ENCODE data around the gene BZW1. TPM values are rescaled to one million over a fixed set of nuclear protein-coding genes. Genes with fewer than 3 reads are reported as not detected.

The BZW1 gene
- total RNA-seq, 1 experiment from 2014 or later, result 454 TPM

- ATAC-seq (no peak), DNase-seq (ENCODE audit: low read depth, low spot score) (no peak)
- H3K4me2 ChIP-seq (ENCODE audit: low read length), result peak overlapping the region; percentile 41
- no peaks in the 10 kb centered on the region for H3K36me3 ChIP-seq (ENCODE audit: control insufficient read depth in 1 of 2, insufficient read depth in 2 of 2, low read length in 2 of 2)
- CTCF ChIA-PET, result no interaction called here
- peaks cover 9 to 43% of the 10 kb centered on the region in 2 experiments for H3K4me1 ChIP-seq (ENCODE audit: control insufficient read depth in 1 of 2, insufficient read depth in 2 of 2, low read length in 2 of 2)
- no peaks in the 10 kb centered on the region for H3K9me3 ChIP-seq (ENCODE audit: control insufficient read depth in 1 of 2, insufficient read depth in 1 of 2, low read depth in 1 of 2, low read length in 2 of 2)
- POLR2A ChIA-PET, result no interaction called here
- no TSS peak for BruUV-seq (replicated peaks)
- H3K4me3 ChIP-seq (replicated peaks in 1 of 2; ENCODE audit: low read depth in 1 of 2, low read length in 2 of 2), result no peak overlapping the region
- peak overlapping the region; percentile 45 for H2AFZ ChIP-seq (ENCODE audit: low read depth, low read length, poor library complexity, severe bottlenecking)
- no peaks in the 10 kb centered on the region for H4K20me1 ChIP-seq (ENCODE audit: insufficient read depth)
- no peaks in the 10 kb centered on the region for H3K27me3 ChIP-seq (ENCODE audit: insufficient read depth, low read length)
- H3K79me2 ChIP-seq (ENCODE audit: insufficient read depth, low read length), result no peaks in the 10 kb centered on the region
- intact Hi-C loops (cut with micrococcal nuclease), result no loop called here
- RAD21 ChIA-PET (ENCODE audit: low non-redundant PET in 1 of 2, low total read pairs in 2 of 2, uncharacterized antibody in 2 of 2, unreplicated experiment in 2 of 2), result no interaction called here
- H3K9me2 ChIP-seq (ENCODE audit: insufficient read depth), result no peaks in the 10 kb centered on the region
- TF ChIP-seq RAD21 (IDR thresholded peaks at IDR 0.05; ENCODE audit: low read depth) (no peak), JUND (IDR thresholded peaks at IDR 0.05) (peak; percentile 24; the same call in 1 of the 2 replicates), POLR2AphosphoS5 (IDR thresholded peaks at IDR 0.05; ENCODE audit: low read depth, low read length) (no peak), CBX3 (IDR thresholded peaks at IDR 0.05; ENCODE audit: low read depth) (no peak)
- no peak overlapping the region for H3K27ac ChIP-seq (ENCODE audit: low read depth, low read length)
- no peak overlapping the region for H3K9ac ChIP-seq (ENCODE audit: low read length)
These were observed 30.1 kb upstream of the BZW1 start for GRCh38 chr2:200781616-200782015.

GRCh38 chr2:200782251-200782650 is 29.5 kb upstream of the BZW1 start:
- RAD21 ChIA-PET (ENCODE audit: low non-redundant PET in 1 of 2, low total read pairs in 2 of 2, uncharacterized antibody in 2 of 2, unreplicated experiment in 2 of 2), result no interaction called here
- DNase-seq (ENCODE audit: low read depth, low spot score), result no peak
- H3K4me3 ChIP-seq (replicated peaks in 1 of 2; ENCODE audit: low read depth in 1 of 2, low read length in 2 of 2), result no peak overlapping the region
- no peak overlapping the region for H3K9ac ChIP-seq (ENCODE audit: low read length)
- H3K79me2 ChIP-seq (ENCODE audit: insufficient read depth, low read length), result no peaks in the 10 kb centered on the region
- H3K4me2 ChIP-seq (ENCODE audit: low read length), result peak overlapping the region; percentile 41
- peaks cover 15 to 43% of the 10 kb centered on the region in 2 experiments for H3K4me1 ChIP-seq (ENCODE audit: control insufficient read depth in 1 of 2, insufficient read depth in 2 of 2, low read length in 2 of 2)
- H3K36me3 ChIP-seq (ENCODE audit: control insufficient read depth in 1 of 2, insufficient read depth in 2 of 2, low read length in 2 of 2), result no peaks in the 10 kb centered on the region
- POLR2A ChIA-PET, result no interaction called here
- H3K9me3 ChIP-seq (ENCODE audit: control insufficient read depth in 1 of 2, insufficient read depth in 1 of 2, low read depth in 1 of 2, low read length in 2 of 2), result no peaks in the 10 kb centered on the region
- no peaks in the 10 kb centered on the region for H4K20me1 ChIP-seq (ENCODE audit: insufficient read depth)
- H3K9me2 ChIP-seq (ENCODE audit: insufficient read depth), result no peaks in the 10 kb centered on the region
- no peaks in the 10 kb centered on the region for H3K27me3 ChIP-seq (ENCODE audit: insufficient read depth, low read length)
- peak overlapping the region; percentile 66 for H2AFZ ChIP-seq (ENCODE audit: low read depth, low read length, poor library complexity, severe bottlenecking)
- no TSS peak for BruUV-seq (replicated peaks)
- CTCF ChIA-PET, result no interaction called here
- intact Hi-C loops (cut with micrococcal nuclease), result no loop called here
- no peak for ATAC-seq
- H3K27ac ChIP-seq (ENCODE audit: low read depth, low read length), result no peak overlapping the region
- no peak for TF ChIP-seq SP1 (IDR thresholded peaks at IDR 0.05; ENCODE audit: low read depth)
- no peak for TF ChIP-seq YY1 (IDR thresholded peaks at IDR 0.05; ENCODE audit: extremely low read depth, insufficient replicate concordance, low read depth, low read length)
- TF ChIP-seq ZBTB33 (IDR thresholded peaks at IDR 0.05; ENCODE audit: extremely low read depth, insufficient replicate concordance, low read length), result no peak
- no peak for TF ChIP-seq ZFX (IDR thresholded peaks at IDR 0.05)
- no peak for TF ChIP-seq CBX3 (IDR thresholded peaks at IDR 0.05; ENCODE audit: low read depth)
- TF ChIP-seq JUND (IDR thresholded peaks at IDR 0.05), result no peak
- TF ChIP-seq ZNF274 (IDR thresholded peaks at IDR 0.05; ENCODE audit: low read depth, low read length), result no peak
- TF ChIP-seq ATF3 (IDR thresholded peaks at IDR 0.05), result no peak
- TF ChIP-seq POLR2AphosphoS5 (IDR thresholded peaks at IDR 0.05; ENCODE audit: low read depth, low read length), result no peak
- no peak for TF ChIP-seq SRF (IDR thresholded peaks at IDR 0.05; ENCODE audit: low read depth)
